Vagina (tissue), 2 donors: ENCODE results near the gene OXNAD1.

ENCODE experiments used
- POLR2A ChIP-seq, 2 donors: fragments of 450-650 bp; IDR thresholded peaks; one replicate each; pipeline ENCODE4 v1.6.1; 2017; ENCODE audit warnings: antibody characterized with exemption in 2 of 2, mild to moderate bottlenecking in 2 of 2, moderate library complexity in 2 of 2
- POLR2AphosphoS5 ChIP-seq, 2 donors: sonication (generic); formaldehyde crosslinking; IDR thresholded peaks; one replicate each; pipeline ENCODE4 v1.9.0; 2017; ENCODE audit warnings: antibody characterized with exemption in 2 of 2, mild to moderate bottlenecking in 2 of 2, low read depth in 1 of 2; ENCODE audit not compliant: insufficient read depth in 1 of 2
- TF ChIP-seq, protein P1 (sequence below), 3 experiments: fragments of 450-650 bp in 2 of 3; fragments of 200-600 bp in 1 of 3; sonication (generic) in 1 of 3; IDR thresholded peaks; one replicate each; pipeline ENCODE4 v1.5.1; 2017 to 2019; ENCODE audit warnings: antibody characterized with exemption in 3 of 3, mild to moderate bottlenecking in 2 of 3, moderate library complexity in 2 of 3

DNA sequence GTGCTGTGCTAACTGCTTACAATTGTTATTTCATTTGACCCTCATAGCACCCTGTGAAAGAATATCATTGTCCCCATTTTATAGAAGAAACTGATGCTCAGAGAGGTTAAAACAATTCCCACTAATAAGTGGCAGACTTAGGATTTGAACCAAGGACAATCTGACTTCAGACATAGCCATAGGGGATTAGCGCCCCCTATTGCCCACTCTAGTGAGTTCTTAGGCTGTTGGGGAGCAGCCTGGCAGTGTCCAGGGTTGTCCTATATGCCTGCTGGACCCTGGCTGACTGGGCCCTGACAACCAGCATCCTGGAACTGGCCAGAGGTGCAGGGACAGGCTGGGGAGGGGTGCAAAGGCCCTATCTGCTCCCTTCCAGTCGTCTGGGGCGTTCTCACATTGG lies 15.7 kb upstream of the OXNAD1 start:
- TF ChIP-seq, protein P1, sequence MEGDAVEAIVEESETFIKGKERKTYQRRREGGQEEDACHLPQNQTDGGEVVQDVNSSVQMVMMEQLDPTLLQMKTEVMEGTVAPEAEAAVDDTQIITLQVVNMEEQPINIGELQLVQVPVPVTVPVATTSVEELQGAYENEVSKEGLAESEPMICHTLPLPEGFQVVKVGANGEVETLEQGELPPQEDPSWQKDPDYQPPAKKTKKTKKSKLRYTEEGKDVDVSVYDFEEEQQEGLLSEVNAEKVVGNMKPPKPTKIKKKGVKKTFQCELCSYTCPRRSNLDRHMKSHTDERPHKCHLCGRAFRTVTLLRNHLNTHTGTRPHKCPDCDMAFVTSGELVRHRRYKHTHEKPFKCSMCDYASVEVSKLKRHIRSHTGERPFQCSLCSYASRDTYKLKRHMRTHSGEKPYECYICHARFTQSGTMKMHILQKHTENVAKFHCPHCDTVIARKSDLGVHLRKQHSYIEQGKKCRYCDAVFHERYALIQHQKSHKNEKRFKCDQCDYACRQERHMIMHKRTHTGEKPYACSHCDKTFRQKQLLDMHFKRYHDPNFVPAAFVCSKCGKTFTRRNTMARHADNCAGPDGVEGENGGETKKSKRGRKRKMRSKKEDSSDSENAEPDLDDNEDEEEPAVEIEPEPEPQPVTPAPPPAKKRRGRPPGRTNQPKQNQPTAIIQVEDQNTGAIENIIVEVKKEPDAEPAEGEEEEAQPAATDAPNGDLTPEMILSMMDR (IDR thresholded peaks at IDR 0.05), result no peak
- TF ChIP-seq POLR2A (IDR thresholded peaks at IDR 0.05) (no peak), POLR2AphosphoS5 (IDR thresholded peaks at IDR 0.05; ENCODE audit: insufficient read depth in 1 of 2, low read depth in 1 of 2) (no peak)
